ENCODE measurements around the gene FURIN. TPM values are rescaled to one million over a fixed set of nuclear protein-coding genes. Genes with fewer than 3 reads are reported as not detected.

The FURIN gene
- polyA plus RNA-seq, 3 donors = 6.5 to 47.3 (median 14.3) TPM

- H3K9ac ChIP-seq (ENCODE audit: insufficient read depth, low read length, poor library complexity, severe bottlenecking) = no peak overlapping the region
- H3K9me3 Mint-ChIP-seq = no peaks in the 10 kb centered on the region
Observed at GRCh38 chr15:90866800-90867199, 1.6 kb upstream of the FURIN start.

DNA sequence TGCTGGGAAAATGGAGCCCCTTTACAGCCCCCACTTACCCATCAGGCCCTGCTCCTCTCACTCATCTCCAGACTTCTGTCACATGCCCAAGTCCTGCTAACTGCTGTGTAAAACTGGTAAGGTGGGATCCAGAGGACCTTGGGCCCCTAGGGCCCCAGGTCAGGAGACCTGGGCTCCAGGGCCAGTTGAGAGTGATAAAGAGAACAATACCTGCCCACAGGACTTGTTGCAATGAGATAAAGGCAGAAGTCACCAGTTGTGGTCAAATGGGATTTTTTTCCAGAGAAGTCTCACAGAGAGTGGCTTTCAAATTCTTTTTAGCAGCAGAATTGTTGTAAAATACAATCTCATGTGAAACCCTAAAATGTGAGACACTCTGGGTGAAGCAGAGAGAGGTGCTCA, 753 bp downstream of the FURIN start:
- TF ChIP-seq CTCF (IDR thresholded peaks at IDR 0.05) = no peak
- no peaks in the 10 kb centered on the region for H3K9me3 ChIP-seq (replicated peaks in 1 of 2; ENCODE audit: control insufficient read depth in 1 of 2, insufficient read depth in 1 of 2, low read length in 2 of 2)
- intact Hi-C loops (cut with micrococcal nuclease) = loop anchor here in 1 of 2 donors (2.0 to 10.0 kb wide), 2 partner anchors 16 to 304 kb away; partner anchors contain the start of gene FES
- H3K4me1 ChIP-seq (ENCODE audit: control insufficient read depth in 1 of 2, insufficient read depth in 2 of 2, low read length in 2 of 2) = peaks cover 63 to 86% of the 10 kb centered on the region in 2 donors
- H3K27me3 ChIP-seq (ENCODE audit: control insufficient read depth in 2 of 2, insufficient read depth in 2 of 2, low read length in 2 of 2) = no peaks in the 10 kb centered on the region
- peak in 1 of 3 donors; percentile 9 for DNase-seq
- Mint-ChIP-seq H3K36me3 (peaks cover 5 to 11% of the 10 kb centered on the region in 2 donors), H3K27ac (peak overlapping the region; percentile 91 to 96 (median 92)), H3K9me3 (no peaks in the 10 kb centered on the region), H3K4me3 (peak overlapping the region; percentile 87 to 93), H3K27me3 (ENCODE audit: low read depth in 3 of 3) (peaks cover 0 to 2% (median 0%) of the 10 kb centered on the region in 3 donors), H3K4me1 (peaks cover 70% of the 10 kb centered on the region)
- H4K20me1 ChIP-seq (ENCODE audit: insufficient read depth, low read length) = peaks cover 22% of the 10 kb centered on the region
- peaks cover 37% of the 10 kb centered on the region for H3K79me2 ChIP-seq (ENCODE audit: insufficient read depth, low read length)
- H3K27ac ChIP-seq (ENCODE audit: low read depth in 1 of 2, low read length in 2 of 2) = peak overlapping the region; percentile 65 to 91
- H3K36me3 ChIP-seq (replicated peaks in 1 of 2; ENCODE audit: control insufficient read depth in 1 of 2, insufficient read depth in 2 of 2, low read length in 2 of 2) = no peaks in the 10 kb centered on the region
- no peak overlapping the region for H3K9ac ChIP-seq (ENCODE audit: insufficient read depth, low read length, poor library complexity, severe bottlenecking)
- peak overlapping the region; percentile 96 for H3K4me2 ChIP-seq (replicated peaks; ENCODE audit: extremely low read depth, low read length, poor library complexity, severe bottlenecking)
- H3K4me3 ChIP-seq (replicated peaks in 1 of 3; ENCODE audit: low read depth in 2 of 3, low read length in 3 of 3) = peak overlapping the region in 1 of 3 experiments; percentile 86
- H2AFZ ChIP-seq (ENCODE audit: insufficient read depth, low read depth, low read length, poor library complexity, severe bottlenecking) = no peak overlapping the region

More at GRCh38 chr15:90866800-90867199, 1.6 kb upstream of the FURIN start:
- no peak for DNase-seq
- Mint-ChIP-seq H3K27me3 (ENCODE audit: low read depth in 3 of 3) (peaks cover 0 to 2% (median 0%) of the 10 kb centered on the region in 3 donors), H3K4me1 (peaks cover 71% of the 10 kb centered on the region), H3K4me3 (no peak overlapping the region), H3K27ac (peak overlapping the region in 2 of 7 donors; percentile 9 to 50), H3K36me3 (peaks cover 3 to 5% of the 10 kb centered on the region in 2 donors)
- no peaks in the 10 kb centered on the region for H3K9me3 ChIP-seq (replicated peaks in 1 of 2; ENCODE audit: control insufficient read depth in 1 of 2, insufficient read depth in 1 of 2, low read length in 2 of 2)
- no peak overlapping the region for H3K4me3 ChIP-seq (replicated peaks in 1 of 3; ENCODE audit: low read depth in 2 of 3, low read length in 3 of 3)
- H3K27ac ChIP-seq (ENCODE audit: low read depth in 1 of 2, low read length in 2 of 2) = no peak overlapping the region
- H3K4me2 ChIP-seq (replicated peaks; ENCODE audit: extremely low read depth, low read length, poor library complexity, severe bottlenecking) = no peak overlapping the region
- H4K20me1 ChIP-seq (ENCODE audit: insufficient read depth, low read length) = no peaks in the 10 kb centered on the region
- no peaks in the 10 kb centered on the region for H3K27me3 ChIP-seq (ENCODE audit: control insufficient read depth in 2 of 2, insufficient read depth in 2 of 2, low read length in 2 of 2)
- no peak overlapping the region for H2AFZ ChIP-seq (ENCODE audit: insufficient read depth, low read depth, low read length, poor library complexity, severe bottlenecking)
- TF ChIP-seq CTCF (IDR thresholded peaks at IDR 0.05) = no peak
- 100% methylated on average over 1 of the region's 3 CpGs for WGBS (ENCODE audit: insufficient coverage)
- no peaks in the 10 kb centered on the region for H3K36me3 ChIP-seq (replicated peaks in 1 of 2; ENCODE audit: control insufficient read depth in 1 of 2, insufficient read depth in 2 of 2, low read length in 2 of 2)
- intact Hi-C loops (cut with micrococcal nuclease) = loop anchor here in 1 of 2 donors (10.0 kb wide), 1 partner anchor 302 kb away; no protein-coding TSS in a partner anchor
- peaks cover 14% of the 10 kb centered on the region for H3K79me2 ChIP-seq (ENCODE audit: insufficient read depth, low read length)
- H3K4me1 ChIP-seq (ENCODE audit: control insufficient read depth in 1 of 2, insufficient read depth in 2 of 2, low read length in 2 of 2) = peaks cover 66 to 86% of the 10 kb centered on the region in 2 donors
